Pericardium fibroblast (primary cell): ENCODE measurements around the gene SERPINH1. TPM values are rescaled to one million over a fixed set of nuclear protein-coding genes. Genes with fewer than 3 reads are reported as not detected.

ENCODE experiments used
- total RNA-seq: library from RNA; depleted of rRNA; stranded (reverse); fragments of >200 nt; gene quantifications from 2 replicates; pipeline ENCODE4 v1.2.3, GENCODE V29; 2015

Gene SERPINH1
- total RNA-seq: 2,236 and 2,744 TPM in 2 replicates

GRCh38 chr11:75562048-75562835 lies at the start of gene SERPINH1:
Gene SERPINH1 (plus strand): TSS chr11:75562253. CDS start chr11:75566350, 4,097 bp downstream.

DNA sequence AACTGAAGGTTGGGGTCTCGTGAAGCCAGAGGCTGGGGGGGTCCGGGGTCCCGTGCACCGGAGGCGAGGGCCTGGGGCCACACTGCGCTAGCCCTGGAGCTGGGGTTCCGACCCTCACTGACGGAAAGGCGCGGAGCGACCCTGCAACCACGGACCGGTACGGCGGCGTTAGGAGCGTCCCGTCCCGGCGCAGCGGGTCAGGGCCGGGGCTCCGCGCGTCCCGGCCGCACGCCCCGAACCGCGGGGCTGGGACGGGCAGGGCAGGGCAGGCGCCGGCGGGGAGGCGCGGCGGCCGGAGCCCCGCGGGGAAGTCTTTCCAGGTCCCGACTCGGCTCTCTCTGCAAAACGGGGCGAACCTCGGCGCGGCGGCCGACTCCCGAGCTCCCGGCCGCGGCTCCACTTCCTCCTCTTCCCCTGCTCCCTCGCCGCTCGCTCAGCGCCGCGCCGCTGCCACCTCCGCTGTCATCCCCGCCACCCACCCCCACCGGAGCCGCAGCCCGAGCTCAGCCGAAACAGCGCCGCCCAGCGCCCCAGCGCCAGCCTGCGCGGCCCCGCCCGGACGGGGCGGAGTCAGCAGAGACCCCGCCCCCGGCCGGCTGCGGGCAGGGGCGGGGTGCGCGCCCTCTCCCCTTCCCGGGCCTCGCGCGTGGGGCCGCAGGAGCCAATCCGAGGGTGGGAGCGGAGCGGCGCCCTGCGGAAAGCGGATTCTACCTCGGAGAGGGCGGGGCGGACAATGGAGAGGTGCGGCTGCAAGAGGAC lies 36.4 kb upstream of the SERPINH1 start, which contains the start of gene GDPD5:
TSS of gene GDPD5 (minus strand) at position 509 of the 759 bp plus-strand sequence. CDS start 48,206 bp downstream, outside the sequence.

Other genes with a start within 250 kb of the SERPINH1 start
- gene ARRB1, start 210.6 kb upstream of the SERPINH1 start, total RNA-seq: 13.4 and 19.6 TPM in 2 replicates
- 3,213 and 4,830 TPM in 2 replicates for gene RPS3, start 162.7 kb upstream of the SERPINH1 start, total RNA-seq
- gene KLHL35, start 129.1 kb upstream of the SERPINH1 start, total RNA-seq: 1.0 and 4.7 TPM in 2 replicates
- 9.1 and 16.5 TPM in 2 replicates for gene GDPD5, start 36.3 kb upstream of the SERPINH1 start, total RNA-seq
- 5.6 and 6.1 TPM in 2 replicates for gene MAP6, start 106.8 kb downstream of the SERPINH1 start, total RNA-seq
- gene MOGAT2, start 155.6 kb downstream of the SERPINH1 start, total RNA-seq: not detected in 2 replicates
- 0.70 and 8.5 TPM in 2 replicates for gene DGAT2, start 206.5 kb downstream of the SERPINH1 start, total RNA-seq